SK-N-SH (cell line): ENCODE measurements around the gene PAPPA2. TPM values are rescaled to one million over a fixed set of nuclear protein-coding genes. Genes with fewer than 3 reads are reported as not detected.

Experiments used
- CTCF ChIA-PET: fragments of 300-600, 350-600 bp; formaldehyde crosslinking; extraction: SDS; loops from one replicate; lab custom pipeline; 2021; lab: Yijun Ruan, JAX
- POLR2A ChIA-PET: fragments of 350-600 bp; sonication (Branson Sonifier 250); formaldehyde crosslinking; extraction: SDS; loops from one replicate; lab custom pipeline; 2020; ENCODE audit warnings: antibody characterized with exemption, inconsistent platforms; lab: Yijun Ruan, JAX
- DNase-seq: peaks from one replicate; pipeline ENCODE4 v3.0.0; 2012
- H2AFZ ChIP-seq: fragments of 200-600 bp; sonication (generic); 2 replicates; pipeline ENCODE4 v1.8.1; 2016; ENCODE audit warnings: antibody characterized with exemption, mild to moderate bottlenecking, low read depth
- H3F3A ChIP-seq: fragments of 200-600 bp; sonication (generic); replicated peaks from 2 replicates; pipeline ENCODE3; 2016; ENCODE audit warnings: antibody characterized with exemption, mild to moderate bottlenecking; ENCODE audit not compliant: insufficient read depth
- H3K27ac ChIP-seq, 2 experiments: fragments of 200-500 bp in 1 of 2; fragments of 200-600 bp in 1 of 2; sonication (Bioruptor generic) in 1 of 2; sonication (generic), shearing (Covaris generic) in 1 of 2; 2 replicates each; pipeline versions ENCODE4 v1.5.1 to v1.6.1; 2014 to 2016; ENCODE audit warnings: low read depth in 2 of 2, inconsistent platforms in 1 of 2, low read length in 1 of 2, mild to moderate bottlenecking in 1 of 2, mixed read lengths in 1 of 2
- H3K27me3 ChIP-seq: fragments of 200-600 bp; sonication (generic), shearing (Covaris generic); 2 replicates; pipeline ENCODE4 v1.6.1; 2016; ENCODE audit warnings: mixed run types; ENCODE audit not compliant: insufficient read depth
- H3K36me3 ChIP-seq, 2 experiments: fragments of 200-500 bp in 1 of 2; fragments of 200-600 bp in 1 of 2; sonication (Bioruptor generic) in 1 of 2; sonication (generic) in 1 of 2; replicated peaks in 1 of 2; 2 replicates each; pipeline versions ENCODE3 to v1.5.1; 2014 to 2016; ENCODE audit warnings: low read length in 1 of 2, mild to moderate bottlenecking in 1 of 2; ENCODE audit not compliant: insufficient read depth in 2 of 2, control insufficient read depth in 1 of 2
- H3K4me1 ChIP-seq, 2 experiments: fragments of 200-500 bp in 1 of 2; fragments of 200-600 bp in 1 of 2; sonication (Bioruptor generic) in 1 of 2; sonication (generic), shearing (Covaris generic) in 1 of 2; 2 replicates each; pipeline versions ENCODE4 v1.5.1 to v1.6.1; 2014 to 2016; ENCODE audit warnings: low read depth in 1 of 2, low read length in 1 of 2, mixed run types in 1 of 2; ENCODE audit not compliant: insufficient read depth in 2 of 2, control insufficient read depth in 1 of 2
- H3K4me2 ChIP-seq: fragments of 200-600 bp; sonication (generic), shearing (Covaris generic); 2 replicates; pipeline ENCODE4 v1.6.1; 2017; ENCODE audit warnings: mixed run types
- H3K4me3 ChIP-seq, 2 experiments: fragments of 200-500 bp in 1 of 2; fragments of 200-600 bp in 1 of 2; sonication (Bioruptor generic) in 1 of 2; sonication (generic), shearing (Covaris generic) in 1 of 2; 2 replicates each; pipeline versions ENCODE4 v1.5.1 to v1.8.1; 2014 to 2016; ENCODE audit warnings: low read depth in 2 of 2, inconsistent platforms in 1 of 2, low read length in 1 of 2, mild to moderate bottlenecking in 1 of 2, mixed read lengths in 1 of 2, moderate library complexity in 1 of 2
- H3K79me2 ChIP-seq: fragments of 200-600 bp; sonication (generic); 2 replicates; pipeline ENCODE4 v1.8.1; 2017; ENCODE audit warnings: mild to moderate bottlenecking; ENCODE audit not compliant: insufficient read depth
- H3K9ac ChIP-seq: fragments of 200-600 bp; sonication (generic); 2 replicates; pipeline ENCODE4 v1.6.1; 2017; ENCODE audit warnings: mixed run types
- H3K9me2 ChIP-seq: fragments of 200-600 bp; sonication (generic); 2 replicates; pipeline ENCODE4 v1.6.1; 2017; ENCODE audit warnings: mixed run types
- H3K9me3 ChIP-seq: fragments of 200-600 bp; sonication (generic); 2 replicates; pipeline ENCODE4 v1.6.1; 2017; ENCODE audit warnings: mixed run types, mild to moderate bottlenecking, moderate library complexity
- H4K20me1 ChIP-seq: fragments of 200-600 bp; sonication (generic); 2 replicates; pipeline ENCODE4 v1.6.1; 2017; ENCODE audit warnings: mild to moderate bottlenecking, mixed run types; ENCODE audit not compliant: insufficient read depth
- CHD2 ChIP-seq: fragments of 150-350 bp; IDR thresholded peaks from 2 replicates; pipeline ENCODE4 v1.6.1; 2018; ENCODE audit warnings: low read length; ENCODE audit not compliant: partially characterized antibody
- CTCF ChIP-seq: fragments of 200-600 bp; sonication (generic); IDR thresholded peaks from 2 replicates; pipeline ENCODE4 v1.6.1; 2017; ENCODE audit warnings: antibody characterized with exemption, mild to moderate bottlenecking, moderate library complexity
- EP300 ChIP-seq, 2 experiments: IDR thresholded peaks; 2 replicates each; pipeline versions ENCODE4 v1.4.0 to v1.6.1; 2012; ENCODE audit warnings: borderline replicate concordance in 1 of 2, low read depth in 1 of 2, low read length in 1 of 2
- GATA2 ChIP-seq: sonication (generic); formaldehyde crosslinking; IDR thresholded peaks from 2 replicates; pipeline ENCODE4 v1.5.0; 2020; ENCODE audit warnings: mild to moderate bottlenecking, missing genetic modification reagents
- IRF3 ChIP-seq: fragments of 150-350 bp; IDR thresholded peaks from 2 replicates; pipeline ENCODE4 v1.6.1; 2016; ENCODE audit warnings: mild to moderate bottlenecking, low read depth, low read length
- MEF2A ChIP-seq: IDR thresholded peaks from 2 replicates; pipeline ENCODE4 v1.4.0; 2012; ENCODE audit warnings: low read depth, borderline replicate concordance
- NFIC ChIP-seq: IDR thresholded peaks from 2 replicates; pipeline ENCODE4 v1.4.0; 2012; ENCODE audit warnings: borderline replicate concordance
- NRF1 ChIP-seq: IDR thresholded peaks from 2 replicates; pipeline ENCODE4 v1.6.1; 2012; ENCODE audit warnings: low read depth, mild to moderate bottlenecking, low read length
- RAD21 ChIP-seq: IDR thresholded peaks from 2 replicates; pipeline ENCODE4 v1.6.1; 2012; ENCODE audit warnings: mild to moderate bottlenecking, low read length
- RCOR1 ChIP-seq: fragments of 150-350 bp; IDR thresholded peaks from 2 replicates; pipeline ENCODE4 v1.6.1; 2017; ENCODE audit warnings: antibody characterized with exemption, low read length
- RXRA ChIP-seq: IDR thresholded peaks from 2 replicates; pipeline ENCODE4 v1.4.0; 2012; ENCODE audit warnings: low read depth, mild to moderate bottlenecking, borderline replicate concordance
- SMC3 ChIP-seq: IDR thresholded peaks from 2 replicates; pipeline ENCODE4 v1.6.1; 2012; ENCODE audit warnings: low read depth, low read length, improper control_type of control experiment
- TCF12 ChIP-seq: IDR thresholded peaks from 2 replicates; pipeline ENCODE4 v1.4.0; 2012
- TEAD4 ChIP-seq: IDR thresholded peaks from 2 replicates; pipeline ENCODE4 v1.4.0; 2012; ENCODE audit warnings: mild to moderate bottlenecking, borderline replicate concordance; ENCODE audit not compliant: insufficient read depth
- USF1 ChIP-seq: IDR thresholded peaks from 2 replicates; pipeline ENCODE4 v1.4.0; 2012; ENCODE audit warnings: low read depth, borderline replicate concordance
- ZBTB33 ChIP-seq: IDR thresholded peaks from 2 replicates; pipeline ENCODE4 v1.4.0; 2012; ENCODE audit warnings: low read depth, borderline replicate concordance
- WGBS: methylation state at CpG from one replicate; pipeline ENCODE4 v1.1.6; 2017; ENCODE audit warnings: low lambda C conversion rate; 5-methylcytosine and 5-hydroxymethylcytosine counted together
- polyA plus RNA-seq, 3 experiments: library from polyadenylated mRNA; depleted of rRNA; stranded (reverse); fragments of >200 nt; gene quantifications; 2 replicates each; pipeline ENCODE4 v1.2.3, GENCODE V29; 2012

The PAPPA2 gene
- polyA plus RNA-seq, 1 of the 3 experiments (the other 2 are of a cell fraction), result 0.02 TPM

- no peaks in the 10 kb centered on the region for H3K79me2 ChIP-seq
- no peaks in the 10 kb centered on the region for H3K27me3 ChIP-seq
- no peaks in the 10 kb centered on the region for H4K20me1 ChIP-seq
- H3K36me3 ChIP-seq, result no peaks in the 10 kb centered on the region
- no peak overlapping the region for H3K27ac ChIP-seq
- no peak overlapping the region for H3K4me2 ChIP-seq
- TF ChIP-seq TEAD4 (no peak), RCOR1 (no peak), TCF12 (no peak), CTCF (no peak), CHD2 (no peak), RAD21 (no peak), NFIC (no peak)
- TF ChIP-seq, all 33 proteins: peak for 0
- Histone ChIP-seq H3K4me3 (no peak overlapping the region), H3K9me2 (no peaks in the 10 kb centered on the region), H2AFZ (no peak overlapping the region), H3F3A (no peaks in the 10 kb centered on the region), H3K9ac (no peak overlapping the region), H3K9me3 (no peaks in the 10 kb centered on the region), H3K4me1 (peaks cover 0 to 2% of the 10 kb centered on the region in 2 experiments; a peak in 1 of 4 replicates)
- WGBS, result 15% methylated on average over 5 of the region's 5 CpGs
- DNase-seq, result no peak
- CTCF ChIA-PET, result interaction anchor here (1.0 kb wide), 1 partner anchor 96 kb away, joined by 3 read pairs; no protein-coding TSS in a partner anchor
- POLR2A ChIA-PET, result no interaction called here
Measured at GRCh38 chr1:176785791-176786190, 322.8 kb downstream of the PAPPA2 start.

GRCh38 chr1:176786274-176786673 is 323.3 kb downstream of the PAPPA2 start:
- H2AFZ ChIP-seq, result no peak overlapping the region
- DNase-seq, result no peak
- no peaks in the 10 kb centered on the region for H4K20me1 ChIP-seq
- TF ChIP-seq EP300 (IDR thresholded peaks at IDR 0.05; ENCODE audit: borderline replicate concordance in 1 of 2, low read depth in 1 of 2, low read length in 1 of 2) (no peak), GATA2 (CRISPR knock-in tag) (no peak), RXRA (no peak), IRF3 (no peak), NRF1 (no peak), MEF2A (no peak), ZBTB33 (no peak), SMC3 (no peak), USF1 (no peak)
- CTCF ChIA-PET, result interaction anchor here (1.0 kb wide), 2 partner anchors 14 to 96 kb away, joined by 3 read pairs; no protein-coding TSS in a partner anchor
- peaks cover 0 to 2% of the 10 kb centered on the region in 2 experiments; a peak in 1 of 4 replicates for H3K4me1 ChIP-seq
- H3K4me2 ChIP-seq, result no peak overlapping the region
- no peaks in the 10 kb centered on the region for H3F3A ChIP-seq
- no peaks in the 10 kb centered on the region for H3K27me3 ChIP-seq
- no peaks in the 10 kb centered on the region for H3K9me2 ChIP-seq
- POLR2A ChIA-PET, result no interaction called here
- no peaks in the 10 kb centered on the region for H3K9me3 ChIP-seq
- no peak overlapping the region for H3K9ac ChIP-seq
- H3K36me3 ChIP-seq, result no peaks in the 10 kb centered on the region
- H3K4me3 ChIP-seq, result no peak overlapping the region
- WGBS, result 48% methylated on average over 4 of the region's 4 CpGs
- no peaks in the 10 kb centered on the region for H3K79me2 ChIP-seq
- no peak overlapping the region for H3K27ac ChIP-seq
